Middle frontal gyrus (tissue), 1 donor: Measurements from ENCODE around the gene KRTDAP.

Experiments used
- DNase-seq: peaks from one replicate; pipeline ENCODE4 v3.0.0-alpha.2; 2015; ENCODE audit warnings: low spot score; ENCODE audit errors: extremely low spot score

KRTDAP gene

GRCh38 chr19:35455616-35456201, 34.6 kb downstream of the KRTDAP start:
- no peak for DNase-seq

GRCh38 chr19:35454663-35455062, 35.6 kb downstream of the KRTDAP start:
- no peak for DNase-seq

- no peak for DNase-seq
Observed at GRCh38 chr19:35451338-35452096, 38.7 kb downstream of the KRTDAP start.

GRCh38 chr19:35449359-35450043, 40.8 kb downstream of the KRTDAP start:
- DNase-seq: no peak

GRCh38 chr19:35447606-35448469, 42.4 kb downstream of the KRTDAP start, which contains the start of gene FFAR2:
FFAR2 (plus strand) TSS chr19:35448257; CDS start chr19:35449715, 1,458 bp downstream.
- DNase-seq: no peak

- DNase-seq: no peak
Observed at GRCh38 chr19:35445826-35446593, 44.3 kb downstream of the KRTDAP start.

GRCh38 chr19:35444735-35445134, 45.5 kb downstream of the KRTDAP start:
- DNase-seq: no peak

- DNase-seq: no peak
Observed at GRCh38 chr19:35442091-35442490, 48.2 kb downstream of the KRTDAP start.

- no peak for DNase-seq
Observed at GRCh38 chr19:35439921-35440320, 50.3 kb downstream of the KRTDAP start.

- no peak for DNase-seq
Observed at GRCh38 chr19:35438527-35438926, 51.7 kb downstream of the KRTDAP start.

GRCh38 chr19:35438096-35438495, 52.2 kb downstream of the KRTDAP start:
- DNase-seq: no peak

- DNase-seq: no peak
Observed at GRCh38 chr19:35437406-35437951, 52.8 kb downstream of the KRTDAP start.
